ENCODE results near the gene ELMOD3. TPM values are rescaled to one million over a fixed set of nuclear protein-coding genes. Genes with fewer than 3 reads are reported as not detected.
"Not testable (repeated sequence)": the region's sequence is repeated elsewhere in the genome, so short reads cannot be mapped to it uniquely, and the experiment has no call there.

The ELMOD3 gene
- 10.7 and 15.8 TPM in 2 replicates for total RNA-seq (2014; rRNA removed; shearing (Covaris generic))
- polyA plus RNA-seq (2014; cell fraction: nucleus; rRNA removed), result 32.2 and 50.3 TPM in 2 replicates

DNA sequence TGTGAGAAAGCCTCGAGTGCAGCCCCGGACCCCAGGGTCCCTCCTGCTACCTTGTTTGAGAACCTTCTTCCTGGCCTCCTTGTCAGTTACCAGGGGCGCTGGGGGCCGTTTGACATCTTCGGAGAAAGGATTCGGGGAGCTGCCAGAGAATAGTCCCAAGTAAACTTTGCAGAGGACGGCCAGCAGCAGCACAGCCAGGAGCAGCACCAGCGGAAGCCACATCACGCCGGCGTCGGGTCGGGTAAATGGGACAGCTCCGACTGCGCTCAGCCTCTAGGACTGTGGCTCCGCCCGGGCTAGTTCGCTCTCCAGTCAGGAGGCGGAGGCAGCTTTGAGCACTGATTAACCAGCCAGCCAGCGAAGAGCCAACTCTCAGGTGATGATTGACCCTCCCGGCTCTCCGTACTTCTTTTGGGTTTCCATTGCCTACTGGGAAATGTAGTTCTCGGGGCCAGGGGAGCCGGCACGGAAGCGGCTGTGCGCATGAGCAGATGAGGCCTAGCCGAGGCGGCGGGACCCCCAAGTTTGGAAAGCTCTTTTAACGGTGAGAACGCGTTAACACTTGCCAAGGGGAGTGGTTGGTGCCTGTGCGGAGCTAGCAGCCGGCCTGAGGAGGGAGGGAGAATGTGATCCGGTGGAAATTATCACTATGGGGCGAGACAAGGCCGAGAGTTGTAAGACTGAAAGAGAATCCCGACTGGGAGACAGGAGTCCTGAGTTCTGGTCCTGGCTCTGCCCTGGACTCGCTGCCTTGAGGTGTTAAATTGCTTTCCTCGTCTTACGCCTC is at the start of gene ELMOD3, which contains the start of gene RETSAT:
ELMOD3 (plus strand) TSS at position 484 of the 787 bp plus-strand sequence. CDS start 2,430 bp downstream, outside the sequence.
RETSAT (minus strand) TSS at position 243 of the 787 bp plus-strand sequence; CDS start at position 222, 21 bp downstream.
- DNase-seq (ENCODE audit: extremely low read depth, low read depth), result peak; percentile 99

GRCh38 chr2:85307527-85307897 is 47.1 kb upstream of the ELMOD3 start:
- DNase-seq (ENCODE audit: extremely low read depth, low read depth), result no peak

GRCh38 chr2:85308201-85308600 is 46.4 kb upstream of the ELMOD3 start:
- no peak for DNase-seq (ENCODE audit: extremely low read depth, low read depth)

- no peak for DNase-seq (ENCODE audit: extremely low read depth, low read depth)
Measured at GRCh38 chr2:85308896-85309555, 45.5 kb upstream of the ELMOD3 start.

- DNase-seq (ENCODE audit: extremely low read depth, low read depth), result no peak
Measured at GRCh38 chr2:85309699-85310321, 44.8 kb upstream of the ELMOD3 start.

- DNase-seq (ENCODE audit: extremely low read depth, low read depth), result no peak
Measured at GRCh38 chr2:85310330-85310729, 44.2 kb upstream of the ELMOD3 start.

GRCh38 chr2:85312404-85312803 is 42.2 kb upstream of the ELMOD3 start:
- DNase-seq (ENCODE audit: extremely low read depth, low read depth), result peak; percentile 21

GRCh38 chr2:85314884-85315242 is 39.7 kb upstream of the ELMOD3 start:
- DNase-seq (ENCODE audit: extremely low read depth, low read depth), result no peak

GRCh38 chr2:85315921-85316320 is 38.6 kb upstream of the ELMOD3 start:
- DNase-seq (ENCODE audit: extremely low read depth, low read depth), result not testable (repeated sequence)

GRCh38 chr2:85318222-85319074 is 36.1 kb upstream of the ELMOD3 start:
- DNase-seq (ENCODE audit: extremely low read depth, low read depth), result no peak

DNA sequence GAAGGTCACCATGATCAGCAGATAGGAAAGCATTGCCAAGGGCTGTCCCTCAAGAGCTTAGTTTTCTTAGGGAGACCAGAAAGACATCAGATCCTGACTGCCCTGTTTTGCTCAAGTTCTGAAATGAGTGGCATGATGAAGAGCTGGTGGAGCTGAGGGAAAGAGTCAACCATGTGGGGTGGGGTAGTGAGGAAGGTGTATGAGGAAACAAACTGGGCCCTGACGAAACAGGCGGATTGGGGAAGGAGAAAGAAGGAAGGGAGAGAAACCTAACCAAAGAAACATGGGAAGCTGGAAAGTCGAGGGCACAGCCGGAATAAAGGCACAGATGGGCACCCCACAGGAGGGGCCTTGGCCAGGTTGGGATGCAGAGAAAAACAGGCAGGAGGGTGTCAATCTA is 34.8 kb upstream of the ELMOD3 start:
- DNase-seq (ENCODE audit: extremely low read depth, low read depth), result no peak

- DNase-seq (ENCODE audit: extremely low read depth, low read depth), result no peak
Measured at GRCh38 chr2:85323351-85323987, 31.1 kb upstream of the ELMOD3 start.

- DNase-seq (ENCODE audit: extremely low read depth, low read depth), result not testable (repeated sequence)
Measured at GRCh38 chr2:85323988-85324367, 30.6 kb upstream of the ELMOD3 start.

GRCh38 chr2:85324639-85325465 is 29.7 kb upstream of the ELMOD3 start:
- DNase-seq (ENCODE audit: extremely low read depth, low read depth), result no peak

- DNase-seq (ENCODE audit: extremely low read depth, low read depth), result no peak
Measured at GRCh38 chr2:85325466-85325811, 29.1 kb upstream of the ELMOD3 start.

DNA sequence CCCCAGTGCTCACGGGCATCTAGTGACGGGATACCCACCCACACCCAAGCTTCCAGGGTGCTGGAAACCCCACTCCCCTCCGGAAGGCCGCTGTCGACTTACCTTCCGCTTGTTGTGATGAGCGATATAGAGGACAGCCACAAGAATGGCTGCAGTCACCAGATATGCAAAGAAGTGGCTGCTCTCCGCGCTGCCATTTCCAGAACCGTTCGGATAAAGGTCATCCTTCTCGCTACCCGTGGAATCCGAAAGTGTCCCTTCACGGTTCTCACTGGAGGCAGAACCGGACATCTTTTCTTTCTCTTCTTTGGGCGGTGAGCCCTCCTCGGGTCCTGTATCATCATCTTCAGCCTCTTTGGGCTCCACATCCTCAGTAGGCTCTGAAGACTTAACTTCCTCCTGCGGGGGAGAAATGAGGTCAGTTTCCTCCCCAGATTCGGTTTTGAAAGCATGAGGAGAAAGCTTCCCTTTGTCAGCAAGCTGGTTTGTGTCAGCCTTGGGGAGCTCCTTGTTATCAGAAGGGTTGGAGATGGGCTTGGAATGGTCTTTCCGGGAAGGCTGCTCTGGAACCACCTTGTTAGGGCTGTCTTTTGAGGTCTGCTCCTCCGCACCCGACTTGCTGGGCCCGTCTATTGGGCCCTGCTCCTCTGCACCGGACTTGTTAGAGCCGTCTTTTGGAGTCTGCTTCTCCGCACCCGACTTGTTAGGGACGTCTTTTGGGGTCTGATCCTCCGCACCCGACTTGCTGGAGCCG is 28.0 kb upstream of the ELMOD3 start:
- DNase-seq (ENCODE audit: extremely low read depth, low read depth), result no peak

DNA sequence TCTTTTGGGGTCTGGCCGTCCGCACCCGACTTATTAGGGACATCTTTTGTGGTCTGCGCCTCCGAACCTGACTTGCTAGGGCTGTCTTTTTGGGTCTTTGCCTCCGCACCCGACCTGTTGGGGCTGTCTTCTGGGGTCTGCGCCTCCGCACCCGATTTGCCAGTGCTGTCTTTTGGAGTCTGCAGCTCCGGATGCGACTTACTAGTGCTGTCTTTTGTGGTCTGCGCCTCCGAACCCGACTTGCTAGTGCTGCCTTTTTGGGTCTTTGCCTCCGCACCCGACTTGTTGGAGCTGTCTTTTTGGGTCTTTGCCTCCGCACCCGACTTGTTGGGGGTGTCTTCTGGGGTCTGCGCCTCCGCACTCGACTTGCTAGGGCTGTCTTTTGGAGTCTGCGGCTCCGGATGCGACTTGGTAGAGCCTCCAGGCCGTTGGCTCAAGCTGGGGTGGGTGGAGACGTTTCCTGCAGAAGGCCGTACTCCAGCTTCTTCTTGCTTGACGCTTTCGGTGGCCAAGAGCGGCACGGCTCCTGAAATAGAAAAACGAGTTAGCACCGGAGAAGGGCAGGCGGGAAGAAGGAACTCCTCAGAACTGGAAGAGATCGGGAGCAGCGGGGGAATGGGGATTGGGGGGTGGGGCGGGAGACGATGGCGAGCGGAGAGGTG is 27.3 kb upstream of the ELMOD3 start:
- DNase-seq (ENCODE audit: extremely low read depth, low read depth), result no peak

Measured in NCI-H460 (cell line).